ENCODE measurements around the gene CNTN4.

The CNTN4 gene

DNA sequence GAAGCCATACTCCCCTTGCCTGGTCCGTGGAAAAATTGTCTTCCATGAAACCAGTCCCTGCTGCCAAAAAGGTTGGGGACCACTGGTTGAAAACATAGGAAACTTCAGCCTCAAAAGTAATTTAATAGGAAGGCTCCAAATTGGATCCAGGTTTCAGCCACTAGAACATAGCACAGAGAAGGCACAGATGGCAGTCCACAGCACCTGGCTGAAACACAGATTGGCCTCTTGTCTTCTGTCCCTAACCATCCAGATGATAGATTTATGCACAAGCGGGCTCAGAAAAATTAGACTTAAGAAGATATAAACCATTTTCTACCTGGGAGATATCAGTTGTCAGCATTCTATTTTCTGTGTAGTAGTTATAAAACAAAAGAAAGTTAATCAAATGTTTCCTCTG lies 397.1 kb downstream of the CNTN4 start:
- in situ Hi-C loops (cut with HindIII; ENCODE audit: low sequenced_read_pairs) = no loop called here
- TF ChIP-seq, protein P1, sequence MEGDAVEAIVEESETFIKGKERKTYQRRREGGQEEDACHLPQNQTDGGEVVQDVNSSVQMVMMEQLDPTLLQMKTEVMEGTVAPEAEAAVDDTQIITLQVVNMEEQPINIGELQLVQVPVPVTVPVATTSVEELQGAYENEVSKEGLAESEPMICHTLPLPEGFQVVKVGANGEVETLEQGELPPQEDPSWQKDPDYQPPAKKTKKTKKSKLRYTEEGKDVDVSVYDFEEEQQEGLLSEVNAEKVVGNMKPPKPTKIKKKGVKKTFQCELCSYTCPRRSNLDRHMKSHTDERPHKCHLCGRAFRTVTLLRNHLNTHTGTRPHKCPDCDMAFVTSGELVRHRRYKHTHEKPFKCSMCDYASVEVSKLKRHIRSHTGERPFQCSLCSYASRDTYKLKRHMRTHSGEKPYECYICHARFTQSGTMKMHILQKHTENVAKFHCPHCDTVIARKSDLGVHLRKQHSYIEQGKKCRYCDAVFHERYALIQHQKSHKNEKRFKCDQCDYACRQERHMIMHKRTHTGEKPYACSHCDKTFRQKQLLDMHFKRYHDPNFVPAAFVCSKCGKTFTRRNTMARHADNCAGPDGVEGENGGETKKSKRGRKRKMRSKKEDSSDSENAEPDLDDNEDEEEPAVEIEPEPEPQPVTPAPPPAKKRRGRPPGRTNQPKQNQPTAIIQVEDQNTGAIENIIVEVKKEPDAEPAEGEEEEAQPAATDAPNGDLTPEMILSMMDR (IDR thresholded peaks at IDR 0.05; ENCODE audit: low read depth, low read length) = no peak

DNA sequence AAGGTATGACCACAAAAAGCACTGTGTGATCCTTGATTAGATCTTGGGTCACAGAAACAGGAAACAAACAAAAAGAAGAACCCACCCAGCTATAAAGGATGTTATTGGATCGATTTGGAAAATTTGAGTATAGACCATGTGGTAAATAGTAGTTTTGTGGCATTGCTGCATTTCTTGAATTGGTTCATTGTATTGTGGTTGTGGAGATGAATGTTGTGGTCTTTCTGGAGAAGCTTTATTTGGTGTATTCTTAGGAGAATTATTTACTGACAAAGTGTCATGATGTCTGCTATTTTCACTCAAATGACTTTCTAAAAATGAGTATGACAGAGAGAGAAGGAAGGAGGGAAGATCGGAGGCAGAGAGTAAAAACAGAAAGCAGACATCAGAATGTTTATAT lies 406.2 kb downstream of the CNTN4 start:
- in situ Hi-C loops (cut with HindIII; ENCODE audit: low sequenced_read_pairs) = no loop called here
- TF ChIP-seq, protein P1 (IDR thresholded peaks at IDR 0.05; ENCODE audit: low read depth, low read length) = no peak
- no peak for DNase-seq (ENCODE audit: low read depth, low spot score)

More for the DNA sequence above, 397.1 kb downstream of the CNTN4 start:
- H3K4me3 ChIP-seq (ENCODE audit: low read depth, low read length) = no peak overlapping the region
- no peak for DNase-seq (ENCODE audit: low read depth, low spot score)

DNA sequence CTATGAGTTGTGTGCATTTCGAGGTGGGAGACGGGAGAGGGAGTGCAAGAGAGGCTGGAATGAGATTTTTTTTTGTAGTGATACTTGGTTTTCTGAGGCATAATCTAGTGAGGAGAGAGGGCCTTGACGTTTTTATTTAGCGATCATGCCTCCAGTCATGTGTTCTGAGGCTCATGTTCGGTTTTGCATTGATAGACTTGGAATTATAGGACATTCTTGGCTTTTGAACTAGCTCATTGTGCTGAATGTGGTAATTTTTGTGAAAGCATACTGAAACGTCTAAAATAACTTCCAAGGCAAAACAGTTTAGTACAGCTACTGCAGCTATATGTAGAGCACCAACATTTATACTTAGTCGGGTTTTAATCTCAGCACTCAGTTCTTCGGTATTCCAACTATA lies 408.1 kb downstream of the CNTN4 start:
- in situ Hi-C loops (cut with HindIII; ENCODE audit: low sequenced_read_pairs) = no loop called here
- H3K4me3 ChIP-seq (ENCODE audit: low read depth, low read length) = no peak overlapping the region

More for the DNA sequence above, 406.2 kb downstream of the CNTN4 start:
- no peak overlapping the region for H3K4me3 ChIP-seq (ENCODE audit: low read depth, low read length)

DNA sequence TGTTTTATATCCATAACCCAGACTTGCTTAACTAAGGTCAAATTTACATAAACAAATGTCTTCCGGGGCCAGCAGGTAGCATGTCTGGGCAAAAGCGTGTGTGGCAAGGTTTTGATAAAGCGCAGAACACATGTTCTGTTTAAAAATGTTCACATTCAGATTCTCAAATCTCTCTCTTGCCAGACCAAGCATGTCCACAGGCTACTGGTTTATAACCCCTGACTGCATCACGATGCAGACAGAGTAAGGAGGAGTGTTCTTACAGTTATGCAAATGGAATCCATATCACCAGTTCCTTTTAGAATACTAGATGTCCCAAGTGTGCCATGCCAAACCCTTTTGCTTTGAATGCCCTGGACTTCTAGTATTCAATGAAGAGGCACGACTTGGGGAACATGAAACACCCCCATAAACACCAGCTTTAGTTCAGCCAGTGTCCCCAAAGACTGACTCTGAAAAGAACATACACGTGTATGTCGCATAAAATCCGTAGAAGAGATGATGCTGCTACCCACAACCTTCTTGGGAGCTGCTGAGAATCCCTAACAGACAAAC lies 412.0 kb downstream of the CNTN4 start:
- in situ Hi-C loops (cut with HindIII; ENCODE audit: low sequenced_read_pairs) = no loop called here
- no peak for DNase-seq (ENCODE audit: low read depth, low spot score)
- no peak overlapping the region for H3K4me3 ChIP-seq (ENCODE audit: low read depth, low read length)
- TF ChIP-seq, protein P1 (IDR thresholded peaks at IDR 0.05; ENCODE audit: low read depth, low read length) = no peak

More for the DNA sequence above, 408.1 kb downstream of the CNTN4 start:
- no peak for DNase-seq (ENCODE audit: low read depth, low spot score)
- TF ChIP-seq, protein P1 (IDR thresholded peaks at IDR 0.05; ENCODE audit: low read depth, low read length) = no peak

DNA sequence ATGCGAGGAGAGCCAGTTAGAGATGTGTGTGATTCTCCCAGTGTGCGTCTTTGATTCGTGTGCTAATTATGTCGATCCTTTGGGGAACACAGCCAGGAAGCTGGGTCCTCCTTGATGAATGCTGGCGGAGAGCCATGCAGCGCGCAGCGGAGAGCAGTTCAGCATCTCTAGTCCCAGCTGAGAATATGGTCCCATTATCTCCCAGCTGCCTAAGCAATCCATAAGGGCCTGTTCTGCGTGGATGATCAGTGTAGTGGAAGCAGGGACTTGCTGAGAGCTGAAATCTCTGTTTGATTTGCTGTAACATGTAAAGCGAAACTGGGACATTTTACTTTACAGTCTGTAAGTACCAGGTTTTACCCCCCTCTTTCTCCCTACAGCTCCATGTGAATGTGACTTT lies 412.7 kb downstream of the CNTN4 start:
- no peak for DNase-seq (ENCODE audit: low read depth, low spot score)
- H3K4me3 ChIP-seq (ENCODE audit: low read depth, low read length) = no peak overlapping the region
- in situ Hi-C loops (cut with HindIII; ENCODE audit: low sequenced_read_pairs) = no loop called here
- TF ChIP-seq, protein P1 (IDR thresholded peaks at IDR 0.05; ENCODE audit: low read depth, low read length) = no peak

DNA sequence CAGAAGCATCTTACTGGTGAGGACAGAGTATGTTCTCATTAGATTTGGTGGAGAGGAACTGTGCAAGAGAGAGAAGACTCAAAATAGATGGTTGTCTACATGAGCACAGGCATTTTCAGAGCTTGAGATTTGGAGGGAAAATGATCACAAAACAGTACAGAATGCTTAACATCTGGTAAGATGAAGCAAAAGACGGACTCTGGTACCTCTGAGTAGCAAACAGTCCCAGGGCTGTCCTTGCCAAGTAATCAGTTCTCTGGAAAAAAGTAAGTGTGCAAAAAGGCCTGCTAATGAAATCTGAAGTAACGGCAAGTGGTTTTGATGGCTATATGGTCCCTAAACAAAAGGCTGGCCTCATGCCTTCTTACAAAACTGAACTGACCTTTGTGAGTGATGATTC lies 414.2 kb downstream of the CNTN4 start:
- TF ChIP-seq, protein P1 (IDR thresholded peaks at IDR 0.05; ENCODE audit: low read depth, low read length) = no peak
- in situ Hi-C loops (cut with HindIII; ENCODE audit: low sequenced_read_pairs) = no loop called here
- H3K4me3 ChIP-seq (ENCODE audit: low read depth, low read length) = no peak overlapping the region
- no peak for DNase-seq (ENCODE audit: low read depth, low spot score)

Data from astrocyte of the spinal cord (primary cell).